SK-N-MC (cell line): ENCODE measurements around the gene CEP76.

Source experiments
- EZH2 ChIP-seq: fragments of 200-600 bp; sonication (generic); IDR thresholded peaks from one replicate; pipeline ENCODE4 v1.6.1; 2017; ENCODE audit warnings: antibody characterized with exemption
- POLR2AphosphoS5 ChIP-seq: IDR thresholded peaks from 2 replicates; pipeline ENCODE4 v1.6.1; 2012; ENCODE audit warnings: mild to moderate bottlenecking, low read depth, low read length, borderline replicate concordance

GRCh38 chr18:12640881-12641200, 61.7 kb downstream of the CEP76 start:
- TF ChIP-seq EZH2: no peak
- TF ChIP-seq POLR2AphosphoS5: no peak
